GM18519 (cell line): ENCODE measurements around the gene ALDOB.

Experiments used
- ATAC-seq: cut with Tn5 transposase; IDR thresholded peaks from one replicate; pipeline ENCODE4 v1.9.1; 2021; ENCODE audit warnings: mild to moderate bottlenecking, moderate library complexity; ENCODE audit not compliant: unreplicated experiment, low FRiP score

ALDOB gene

DNA sequence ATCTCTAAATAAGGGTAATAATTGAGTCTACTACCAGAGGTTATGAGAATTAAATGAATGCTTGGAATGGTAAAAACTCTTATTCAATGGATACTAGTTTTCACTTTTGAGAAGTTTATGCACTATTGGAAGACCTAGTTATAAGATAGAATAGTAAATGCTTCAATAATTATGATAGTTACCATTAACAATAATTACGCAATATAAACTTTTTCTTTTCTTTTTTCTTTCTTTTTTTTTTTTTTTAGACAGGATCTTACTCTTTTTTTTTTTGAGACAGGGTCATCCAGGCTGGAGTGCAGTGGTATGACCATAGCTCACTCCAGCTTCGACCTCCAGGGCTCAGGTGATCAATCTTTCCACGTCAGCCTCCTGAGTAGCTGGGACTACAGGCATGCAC is 6.7 kb downstream of the ALDOB start:
- no peak for ATAC-seq

DNA sequence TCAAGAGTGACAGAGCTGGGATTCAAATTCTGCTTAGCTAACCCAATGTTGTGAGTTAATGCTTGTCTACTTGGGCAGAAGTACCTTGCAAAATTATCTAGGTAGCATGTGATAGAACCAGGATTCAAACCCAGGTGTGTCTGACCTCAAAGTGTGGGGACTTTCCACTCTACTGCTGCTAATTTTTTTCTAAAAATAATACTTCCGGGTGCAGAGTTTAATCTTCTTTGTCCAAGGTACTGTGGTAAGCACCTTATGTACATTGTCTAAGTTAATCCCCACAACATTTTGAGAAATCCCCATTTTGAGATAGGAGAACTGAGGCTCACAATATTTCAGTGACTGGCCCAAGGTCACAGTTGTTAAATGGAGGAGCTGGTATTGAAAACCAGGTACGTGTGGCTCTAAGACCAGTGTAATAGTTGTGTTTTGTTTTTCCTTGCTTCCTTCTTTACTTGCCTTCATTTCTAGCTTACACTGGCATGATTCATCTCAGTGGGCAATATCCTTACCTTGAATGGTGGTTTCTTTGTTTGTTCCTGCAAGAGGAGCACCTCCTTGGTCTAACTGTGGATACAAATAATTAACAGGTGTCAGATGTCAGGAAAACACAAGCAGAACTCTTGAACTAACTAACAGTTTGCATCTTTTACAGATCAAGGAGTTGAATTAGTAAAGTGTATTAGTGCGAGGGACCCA is 7.5 kb downstream of the ALDOB start:
- peak; percentile 71 for ATAC-seq

DNA sequence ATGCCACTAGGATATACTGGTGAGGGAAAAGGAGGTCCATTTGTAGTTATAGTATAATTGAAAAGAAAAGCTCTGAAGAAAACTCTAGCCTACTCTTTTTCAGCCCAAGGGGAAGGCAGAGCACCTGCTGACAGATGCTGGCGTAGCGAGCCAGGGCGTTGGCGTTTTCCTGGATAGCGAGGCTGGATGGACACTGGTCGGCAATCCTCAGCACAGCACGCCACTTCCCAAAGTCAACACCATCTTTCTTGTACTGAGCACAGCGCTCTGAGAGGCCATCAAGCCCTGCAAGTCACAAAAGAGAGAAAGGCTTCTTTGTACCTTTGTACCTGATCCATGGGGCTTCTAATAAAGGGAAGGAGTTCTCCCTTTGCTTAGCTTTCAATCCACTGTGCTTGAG is 8.2 kb downstream of the ALDOB start:
- no peak for ATAC-seq

DNA sequence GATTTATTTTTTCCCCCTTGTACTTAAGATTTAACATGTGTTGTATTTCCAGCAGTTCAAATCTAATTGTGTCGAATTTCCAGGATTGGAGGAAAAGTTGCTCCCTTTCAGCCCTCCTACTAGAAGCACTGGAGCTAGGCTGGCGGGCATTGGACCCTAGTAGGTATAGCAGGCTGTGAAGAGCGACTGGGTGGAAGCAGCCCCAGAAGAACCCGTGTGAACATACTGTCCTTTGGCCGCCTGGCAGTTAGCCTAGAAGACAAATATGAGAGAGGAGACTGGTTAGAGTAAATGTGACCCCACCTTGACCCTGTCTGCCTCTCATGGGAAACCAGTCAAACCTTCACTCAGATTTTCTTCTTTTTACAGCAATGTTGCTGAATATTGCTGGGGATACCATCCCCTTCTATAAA is 13.9 kb downstream of the ALDOB start:
- ATAC-seq, result no peak

DNA sequence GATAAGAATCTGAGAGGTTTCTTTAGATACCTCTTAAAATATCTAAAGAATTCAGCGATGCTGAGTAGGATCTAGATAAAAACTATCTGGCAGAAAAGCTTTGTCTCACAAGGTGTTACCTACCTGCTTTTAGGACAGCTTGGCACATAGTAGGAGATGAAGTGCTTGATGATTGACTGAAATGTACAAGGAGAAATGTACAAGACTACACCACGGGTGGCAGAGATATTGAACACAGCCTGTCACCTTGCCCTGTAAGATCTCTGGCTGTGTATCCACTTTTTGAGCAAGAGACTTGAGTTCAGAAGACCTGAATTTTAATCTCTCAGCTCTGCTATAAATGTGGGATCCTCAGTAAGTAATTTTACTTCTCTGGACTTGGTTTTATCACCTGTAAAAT is 15.7 kb downstream of the ALDOB start:
- ATAC-seq, result no peak

DNA sequence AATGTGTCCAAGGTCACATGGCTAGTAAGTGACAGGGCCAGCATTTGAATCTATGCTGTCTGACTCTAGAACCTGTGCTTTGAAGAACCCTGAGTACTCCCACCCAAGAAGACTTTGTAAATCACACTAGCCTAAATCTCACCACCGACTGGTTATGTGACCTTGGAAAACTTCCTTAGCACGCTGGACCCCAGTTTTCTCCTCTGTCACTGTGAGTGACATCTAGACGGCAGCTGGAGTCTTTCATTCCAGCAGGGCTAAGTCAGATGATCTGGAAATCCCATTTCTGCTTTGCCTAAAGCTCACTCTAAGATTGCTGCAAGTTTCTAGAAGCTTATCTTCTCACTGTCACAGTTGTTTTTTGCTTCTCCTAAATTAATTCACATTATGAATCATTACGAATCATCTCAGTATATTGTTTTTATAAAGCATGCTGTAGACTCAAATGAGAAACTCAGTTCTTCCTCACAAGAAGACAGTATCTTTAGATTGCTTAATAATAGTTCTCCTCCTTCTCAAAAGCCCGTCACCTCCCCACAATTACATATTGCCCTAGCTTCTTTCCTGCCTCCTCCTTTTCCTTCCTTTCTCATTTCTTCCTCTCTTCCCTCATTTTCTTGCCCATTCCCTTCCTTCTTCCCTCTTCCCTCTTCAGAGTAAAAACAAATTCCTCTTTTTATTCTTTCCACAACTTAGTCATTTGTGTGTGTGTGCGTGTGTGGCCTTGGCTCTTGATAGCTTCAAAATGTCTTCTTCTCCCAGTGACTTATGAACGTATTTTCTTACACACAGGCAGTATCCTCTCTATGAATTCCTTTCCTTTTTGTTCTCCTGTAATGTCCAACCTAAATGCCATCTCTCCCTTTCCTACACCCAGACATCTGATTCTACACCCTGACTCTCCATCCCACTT is 16.8 kb downstream of the ALDOB start:
- no peak for ATAC-seq

DNA sequence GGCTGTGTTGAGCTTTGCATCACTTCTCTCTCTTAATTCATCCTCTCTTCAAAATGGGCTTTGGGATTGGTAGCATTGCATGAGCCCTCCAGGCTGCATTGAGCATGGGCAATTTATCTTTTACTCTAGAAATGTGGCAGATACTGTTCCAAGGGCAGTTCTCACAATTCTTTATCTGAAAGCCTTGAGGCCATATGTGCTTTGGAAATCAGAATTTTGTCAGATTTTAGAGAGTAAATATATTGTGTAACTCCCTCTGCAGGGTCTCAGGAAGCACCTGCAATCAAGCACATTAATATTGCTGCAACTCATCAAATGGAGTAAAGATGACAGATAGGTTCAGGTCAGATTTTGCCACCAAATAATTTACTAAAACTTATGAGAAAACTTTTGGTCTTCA is 17.6 kb downstream of the ALDOB start:
- no peak for ATAC-seq

DNA sequence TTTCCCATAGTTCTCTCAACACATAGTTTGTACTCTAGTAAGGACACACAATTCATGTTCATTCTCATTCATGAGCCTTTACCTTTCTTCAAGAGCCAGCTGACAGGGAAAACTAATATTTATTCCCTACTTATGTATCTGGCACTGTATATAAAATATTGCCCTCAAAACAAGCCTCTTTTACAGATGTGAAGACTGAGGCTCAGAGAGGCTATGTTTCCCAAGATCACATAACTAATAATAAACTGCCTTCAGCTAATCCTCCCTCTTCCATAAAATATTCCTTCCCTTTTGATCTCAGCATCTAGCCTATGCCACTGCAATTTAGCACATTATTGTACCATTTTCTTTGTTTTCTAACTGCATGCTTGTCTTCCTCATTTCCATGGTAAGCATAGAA is 18.2 kb downstream of the ALDOB start:
- ATAC-seq, result no peak

DNA sequence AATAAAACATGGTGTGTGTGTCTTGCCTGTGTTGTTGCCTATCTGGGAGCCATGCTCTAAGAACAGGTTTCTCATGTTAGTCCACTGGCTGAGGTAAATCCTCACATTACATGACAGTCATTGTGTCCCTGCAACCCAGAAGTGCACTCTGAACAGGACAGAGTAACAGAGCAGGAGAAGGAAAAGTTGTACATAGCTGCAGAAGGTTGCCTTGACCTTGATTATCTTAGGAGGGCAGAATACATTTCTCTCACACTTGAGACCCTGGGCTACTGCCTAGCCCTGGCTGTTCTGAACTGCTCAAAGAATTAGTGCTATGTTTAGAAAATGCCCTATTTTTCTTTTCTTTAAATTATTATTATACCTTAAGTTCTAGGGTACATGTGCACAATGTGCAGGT is 20.0 kb downstream of the ALDOB start:
- ATAC-seq, result no peak

DNA sequence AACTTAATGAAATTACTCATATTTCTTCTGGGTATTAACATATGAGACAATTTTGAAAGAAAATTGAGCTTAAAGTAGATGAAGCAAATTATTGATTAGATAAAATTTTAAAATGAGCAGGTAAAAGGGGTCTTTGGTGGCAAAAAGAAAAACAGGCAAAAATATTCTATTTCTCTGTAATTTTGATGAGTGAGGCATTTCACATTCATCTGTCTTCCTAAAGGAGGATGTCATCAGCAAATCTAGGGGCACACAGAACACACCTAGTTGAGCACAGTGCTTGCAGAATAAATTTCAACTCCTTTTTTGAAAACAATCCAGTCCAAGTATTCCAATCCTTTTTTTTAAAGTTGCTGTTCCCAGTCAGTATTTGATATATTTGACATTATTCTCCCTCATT is 20.7 kb downstream of the ALDOB start:
- no peak for ATAC-seq

DNA sequence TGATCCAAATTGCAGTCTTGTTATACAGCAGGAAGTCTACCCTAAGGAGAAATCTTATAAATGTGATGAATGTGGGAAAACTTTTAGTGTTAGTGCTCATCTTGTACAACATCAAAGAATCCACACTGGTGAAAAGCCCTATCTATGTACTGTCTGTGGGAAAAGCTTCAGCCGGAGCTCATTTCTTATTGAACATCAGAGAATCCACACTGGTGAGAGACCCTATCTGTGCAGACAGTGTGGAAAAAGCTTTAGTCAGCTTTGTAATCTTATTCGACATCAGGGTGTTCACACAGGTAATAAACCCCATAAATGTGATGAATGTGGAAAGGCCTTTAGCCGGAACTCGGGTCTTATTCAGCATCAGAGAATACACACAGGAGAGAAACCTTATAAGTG is 26.5 kb downstream of the ALDOB start:
- no peak for ATAC-seq

DNA sequence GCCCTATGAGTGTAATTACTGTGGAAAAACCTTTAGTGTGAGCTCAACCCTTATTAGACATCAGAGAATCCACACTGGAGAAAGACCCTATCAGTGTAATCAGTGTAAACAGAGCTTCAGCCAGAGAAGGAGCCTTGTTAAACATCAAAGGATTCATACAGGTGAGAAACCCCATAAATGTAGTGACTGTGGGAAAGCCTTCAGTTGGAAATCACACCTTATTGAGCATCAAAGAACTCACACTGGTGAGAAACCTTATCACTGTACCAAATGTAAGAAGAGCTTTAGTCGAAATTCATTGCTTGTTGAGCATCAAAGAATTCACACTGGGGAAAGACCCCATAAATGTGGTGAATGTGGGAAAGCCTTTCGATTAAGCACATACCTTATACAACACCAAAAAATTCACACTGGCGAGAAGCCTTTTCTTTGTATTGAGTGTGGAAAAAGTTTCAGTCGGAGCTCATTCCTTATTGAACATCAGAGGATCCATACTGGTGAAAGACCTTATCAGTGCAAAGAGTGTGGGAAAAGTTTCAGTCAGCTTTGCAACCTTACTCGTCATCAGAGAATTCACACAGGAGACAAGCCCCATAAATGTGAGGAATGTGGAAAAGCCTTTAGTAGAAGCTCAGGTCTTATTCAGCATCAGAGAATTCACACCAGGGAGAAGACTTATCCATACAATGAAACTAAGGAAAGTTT is 27.0 kb downstream of the ALDOB start:
- no peak for ATAC-seq

DNA sequence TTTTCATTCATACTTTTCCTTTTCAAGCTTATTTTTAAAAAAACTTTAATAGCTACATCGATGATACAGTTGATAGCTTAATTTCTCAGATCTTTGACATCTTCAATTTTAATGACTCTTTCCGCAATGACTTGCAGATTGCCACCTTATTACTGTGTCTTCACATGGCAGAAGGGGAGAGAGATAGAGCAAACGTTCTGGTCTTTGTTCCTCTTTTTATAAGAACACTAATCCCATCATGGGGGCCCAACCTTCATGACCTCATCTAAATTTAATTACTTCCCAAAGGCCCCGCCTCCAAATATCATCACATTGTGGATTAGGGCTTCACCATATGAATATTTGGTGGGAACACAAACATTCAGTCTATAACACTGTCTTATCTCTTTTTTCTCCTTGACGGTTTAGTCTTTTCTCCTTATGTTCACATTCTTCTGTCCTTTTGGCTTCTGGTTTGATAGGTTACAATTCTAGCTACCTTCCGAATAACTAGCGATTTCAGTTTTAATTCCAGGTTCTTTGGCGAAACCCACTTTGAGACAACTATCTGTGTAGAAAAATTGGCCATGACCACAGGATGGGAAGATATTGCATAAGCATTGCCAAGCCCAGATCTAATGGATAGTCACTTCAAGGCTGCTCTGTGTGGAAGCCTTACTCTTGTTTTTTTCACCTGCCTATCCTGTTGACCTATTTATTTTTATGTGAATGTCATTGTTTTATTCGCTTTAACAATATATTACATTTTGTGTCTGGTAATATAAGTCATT is 31.9 kb downstream of the ALDOB start:
- ATAC-seq, result no peak

DNA sequence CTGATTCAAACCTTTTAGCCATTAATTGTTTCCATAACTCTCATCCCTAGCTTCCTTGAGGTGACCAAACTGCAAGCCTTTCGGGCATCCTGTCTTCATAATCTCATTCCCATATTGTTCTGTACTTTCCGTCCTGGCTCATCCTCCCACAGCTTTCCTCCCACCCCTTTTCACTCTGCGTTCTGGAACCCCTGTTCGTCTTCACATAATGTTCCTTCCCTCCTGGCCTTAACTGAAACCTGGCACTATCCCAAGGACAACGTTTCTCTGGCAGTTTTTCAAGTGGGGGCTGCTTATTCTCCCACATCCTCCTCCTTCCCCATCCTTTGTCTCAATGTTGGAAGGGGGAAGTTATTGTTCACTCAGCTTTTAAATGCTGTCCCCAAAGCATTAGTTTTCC is 35.5 kb downstream of the ALDOB start:
- ATAC-seq, result no peak

DNA sequence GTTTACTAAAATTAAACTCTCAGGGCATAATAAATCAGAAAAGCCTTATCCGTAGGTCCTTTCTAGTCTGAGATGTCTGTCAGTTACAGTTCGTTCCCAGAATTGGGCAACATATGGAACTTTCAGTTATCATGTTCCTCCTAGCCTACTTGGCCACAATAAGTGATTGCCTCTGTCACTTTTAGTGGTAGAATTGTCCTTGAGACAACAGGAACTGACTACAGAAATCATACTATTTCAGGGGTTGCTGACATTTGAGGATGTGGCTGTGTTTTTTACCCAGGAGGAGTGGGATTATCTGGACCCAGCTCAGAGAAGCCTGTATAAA is 36.0 kb downstream of the ALDOB start:
- ATAC-seq, result no peak

DNA sequence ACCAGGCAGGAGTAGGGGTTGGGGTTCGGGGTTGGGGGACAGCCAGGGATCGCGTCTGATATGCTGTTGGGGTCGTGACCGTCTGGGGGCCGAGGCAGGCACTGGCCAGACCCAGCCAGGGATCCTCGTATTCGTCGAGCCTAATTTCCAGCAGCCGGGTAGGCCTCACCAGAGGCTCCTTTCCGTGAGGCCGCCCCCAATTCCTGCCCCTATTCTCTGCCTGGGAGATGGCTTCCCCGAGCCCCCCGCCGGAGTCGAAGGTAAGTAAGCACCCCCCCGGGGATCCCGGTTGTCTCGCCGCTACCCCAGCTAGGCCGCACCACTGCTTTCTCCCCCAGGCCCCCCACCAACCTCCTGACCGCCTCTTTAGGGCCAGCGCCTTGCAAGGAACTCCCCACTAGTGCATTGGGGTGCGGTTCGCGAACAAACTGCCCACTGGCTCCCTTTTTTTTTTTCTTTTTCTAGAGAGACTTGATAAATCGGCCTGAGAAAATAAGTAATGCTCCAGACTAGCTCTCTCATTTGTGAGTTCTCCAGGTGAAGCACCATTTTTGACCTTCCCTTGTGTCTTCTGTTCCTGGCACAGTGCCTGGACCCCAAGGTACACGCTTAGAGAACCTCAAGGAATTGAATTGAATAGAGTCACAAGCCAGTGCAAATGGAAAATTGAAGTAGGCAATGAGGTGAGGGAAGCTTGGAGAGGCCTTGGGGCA is 36.5 kb downstream of the ALDOB start:
- no peak for ATAC-seq

DNA sequence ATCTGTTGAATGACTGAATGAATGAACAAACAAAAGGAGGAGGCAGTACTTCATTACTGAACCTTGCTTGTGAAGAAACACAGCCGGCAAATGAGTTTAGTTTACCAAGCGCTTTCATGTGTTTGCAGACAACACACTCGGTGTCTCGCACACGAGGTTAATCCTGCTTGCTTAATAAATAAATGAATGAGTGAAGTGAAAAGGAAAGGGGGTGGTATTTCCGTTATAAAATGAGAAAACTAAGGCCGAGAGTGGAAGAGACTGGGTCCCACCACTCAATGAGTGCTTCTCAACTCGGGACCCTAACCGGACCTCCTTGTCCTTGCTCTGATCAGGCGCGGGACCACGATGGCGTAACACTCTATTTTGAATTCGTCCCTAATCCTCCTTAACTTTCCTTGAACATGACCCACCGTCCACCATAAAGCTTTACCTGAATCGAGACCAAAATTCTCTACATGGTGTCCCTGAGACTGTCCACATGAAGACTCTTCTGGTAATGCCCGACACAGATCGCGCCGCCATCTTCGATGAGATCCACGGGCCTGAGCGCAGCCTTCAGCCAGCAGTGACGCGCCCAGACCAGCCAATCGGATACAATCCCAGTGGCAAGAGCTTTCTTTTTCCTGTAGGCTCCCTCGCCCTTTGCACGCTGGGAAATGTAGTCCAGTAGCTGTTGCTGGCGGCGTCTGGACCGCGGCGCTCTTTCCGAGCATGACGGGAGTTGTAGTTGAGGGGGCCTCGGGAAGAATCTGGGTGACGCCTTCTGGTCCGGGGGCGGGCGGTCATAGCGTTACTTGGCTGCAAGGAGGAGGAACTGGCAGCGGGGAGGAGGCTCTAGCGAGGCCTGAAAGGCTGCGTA is 37.3 kb downstream of the ALDOB start, which contains the start of the genes MRPL50 and ZNF189:
MRPL50 (minus strand) TSS at position 551 of the 862 bp plus-strand sequence; CDS start at position 525, 26 bp downstream.
ZNF189 (plus strand) TSS at position 784 of the 862 bp plus-strand sequence. CDS start 306 bp downstream, outside the sequence.
- ATAC-seq, result peak; percentile 98

DNA sequence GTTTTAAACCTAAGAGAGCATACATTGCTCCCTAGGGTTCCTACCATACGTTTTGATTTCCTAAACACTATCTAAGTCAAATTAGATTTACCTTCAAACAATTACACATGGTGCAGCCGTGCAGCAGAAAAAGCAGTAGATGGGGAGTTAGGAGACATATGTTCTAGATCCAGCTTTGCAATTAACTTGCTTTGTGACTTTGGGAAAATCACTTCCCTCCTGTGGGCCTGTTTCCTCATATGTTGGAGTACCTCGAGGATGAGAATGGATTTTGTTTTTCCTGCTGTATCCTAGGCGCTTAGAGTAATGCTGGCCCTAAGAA is 37.9 kb downstream of the ALDOB start:
- no peak for ATAC-seq

DNA sequence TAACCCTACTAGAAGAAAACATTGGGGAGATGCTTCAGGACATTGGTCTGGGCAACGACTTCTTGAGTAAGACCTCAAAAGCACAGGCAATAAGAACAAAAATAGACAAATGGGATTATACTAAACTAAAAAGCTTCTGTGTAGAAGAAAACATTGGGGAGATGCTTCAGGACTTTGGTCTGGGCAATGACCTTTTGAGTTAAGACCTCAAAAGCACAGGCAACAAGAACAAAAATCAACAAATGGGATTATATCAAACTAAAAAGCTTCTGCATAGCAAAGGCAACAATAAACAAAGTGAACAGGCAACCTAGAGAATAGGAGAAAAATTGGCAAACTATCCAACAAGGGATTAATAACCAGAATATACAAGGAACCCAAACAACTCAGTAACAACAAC is 40.9 kb downstream of the ALDOB start:
- no peak for ATAC-seq
